ENCODE results near the gene UBTD2. TPM values are rescaled to one million over a fixed set of nuclear protein-coding genes. Genes with fewer than 3 reads are reported as not detected.

Gene UBTD2
- total RNA-seq, 2 donors from 2014 or later, result 13.5 to 20.8 TPM

DNA sequence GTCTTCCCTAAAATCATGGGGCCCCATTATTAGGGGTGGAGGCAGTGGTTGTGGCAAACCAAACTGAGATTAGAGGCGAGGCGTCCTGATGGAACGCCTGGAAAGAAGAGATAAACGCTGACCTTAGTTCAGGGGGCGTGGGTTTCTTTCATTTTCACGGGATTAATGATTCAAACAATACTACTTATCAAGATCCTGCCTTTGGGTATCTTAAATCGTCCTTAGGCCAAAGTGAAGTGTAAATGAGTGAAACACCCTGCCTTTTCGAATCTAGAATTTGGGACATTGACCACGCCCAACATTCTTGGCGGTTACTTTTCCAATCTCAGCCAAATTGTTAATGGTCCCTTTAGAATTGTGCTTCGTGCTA lies 1.0 kb upstream of the UBTD2 start:
- no peak for TF ChIP-seq POLR2A (IDR thresholded peaks at IDR 0.05)
- TF ChIP-seq, protein P1, sequence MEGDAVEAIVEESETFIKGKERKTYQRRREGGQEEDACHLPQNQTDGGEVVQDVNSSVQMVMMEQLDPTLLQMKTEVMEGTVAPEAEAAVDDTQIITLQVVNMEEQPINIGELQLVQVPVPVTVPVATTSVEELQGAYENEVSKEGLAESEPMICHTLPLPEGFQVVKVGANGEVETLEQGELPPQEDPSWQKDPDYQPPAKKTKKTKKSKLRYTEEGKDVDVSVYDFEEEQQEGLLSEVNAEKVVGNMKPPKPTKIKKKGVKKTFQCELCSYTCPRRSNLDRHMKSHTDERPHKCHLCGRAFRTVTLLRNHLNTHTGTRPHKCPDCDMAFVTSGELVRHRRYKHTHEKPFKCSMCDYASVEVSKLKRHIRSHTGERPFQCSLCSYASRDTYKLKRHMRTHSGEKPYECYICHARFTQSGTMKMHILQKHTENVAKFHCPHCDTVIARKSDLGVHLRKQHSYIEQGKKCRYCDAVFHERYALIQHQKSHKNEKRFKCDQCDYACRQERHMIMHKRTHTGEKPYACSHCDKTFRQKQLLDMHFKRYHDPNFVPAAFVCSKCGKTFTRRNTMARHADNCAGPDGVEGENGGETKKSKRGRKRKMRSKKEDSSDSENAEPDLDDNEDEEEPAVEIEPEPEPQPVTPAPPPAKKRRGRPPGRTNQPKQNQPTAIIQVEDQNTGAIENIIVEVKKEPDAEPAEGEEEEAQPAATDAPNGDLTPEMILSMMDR (IDR thresholded peaks at IDR 0.05), result no peak
- Histone ChIP-seq H3K36me3 (replicated peaks in 1 of 2; ENCODE audit: insufficient read depth in 1 of 2, low read depth in 2 of 2) (no peaks in the 10 kb centered on the region), H3K9me3 (no peaks in the 10 kb centered on the region), H3K27me3 (no peaks in the 10 kb centered on the region), H3K27ac (peak overlapping the region; percentile 91 to 97 (median 94)), H3K4me3 (peak overlapping the region; percentile 27 to 60), H3K4me1 (peaks cover 21% of the 10 kb centered on the region)
- intact Hi-C loops (cut with DNase I), result no loop called here
- no peak for ATAC-seq
- DNase-seq, result no peak
- WGBS, 2 donors, result 4 to 5% methylated on average over 11 of the region's 11 CpGs

DNA sequence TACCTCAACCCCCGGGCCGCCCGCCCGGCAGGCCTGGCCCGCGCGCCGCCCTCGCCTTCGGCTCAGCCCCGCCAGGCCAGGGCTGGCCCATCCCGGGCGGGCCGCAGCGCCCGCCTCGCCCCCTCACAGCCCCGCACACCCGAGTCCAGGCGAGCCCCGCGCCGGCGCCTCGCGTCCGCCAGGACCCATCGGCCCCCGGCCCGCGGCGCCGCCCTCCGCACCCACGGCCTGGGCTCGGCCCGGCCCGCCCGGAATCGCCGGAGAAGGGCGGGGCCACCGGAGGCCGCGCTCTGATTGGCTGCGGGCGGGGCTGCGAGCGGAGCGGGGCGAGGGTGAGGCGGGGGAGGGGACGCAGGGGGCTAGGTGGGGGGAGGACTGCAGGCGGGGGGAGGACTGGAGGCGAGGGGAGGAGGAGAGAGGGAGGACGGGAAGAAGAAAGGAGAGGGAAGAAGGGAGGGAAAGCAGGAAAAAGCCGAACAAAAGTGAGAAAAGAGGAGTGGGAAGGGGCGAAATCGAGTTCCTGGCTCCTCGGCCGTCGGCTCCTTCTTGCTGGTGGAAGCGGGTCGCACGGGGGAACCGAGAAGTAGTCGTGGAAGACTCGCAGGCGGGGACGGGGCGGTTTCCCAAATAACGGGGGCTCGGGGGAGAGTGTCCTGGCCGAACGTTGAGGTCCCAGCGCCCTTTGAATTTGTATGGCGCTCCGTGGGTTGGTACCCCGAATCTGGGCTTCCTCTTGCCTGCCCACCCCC lies 472 bp upstream of the UBTD2 start:
- Histone ChIP-seq H3K36me3 (replicated peaks in 1 of 2; ENCODE audit: insufficient read depth in 1 of 2, low read depth in 2 of 2) (no peaks in the 10 kb centered on the region), H3K27me3 (no peaks in the 10 kb centered on the region), H3K4me1 (peaks cover 21% of the 10 kb centered on the region), H3K4me3 (peak overlapping the region; percentile 27 to 60), H3K9me3 (no peaks in the 10 kb centered on the region), H3K27ac (peak overlapping the region; percentile 91 to 97 (median 94))
- intact Hi-C loops (cut with DNase I), result no loop called here
- ATAC-seq (peak; percentile 90), DNase-seq (peak; percentile 78 to 86 (median 81))
- TF ChIP-seq, protein P1 (IDR thresholded peaks at IDR 0.05), result no peak
- peak in 2 of 3 donors; percentile 37 to 41 for TF ChIP-seq POLR2A (IDR thresholded peaks at IDR 0.05)
- 0 to 3% methylated on average over 25 to 45 of the region's 79 CpGs for WGBS, 2 donors

DNA sequence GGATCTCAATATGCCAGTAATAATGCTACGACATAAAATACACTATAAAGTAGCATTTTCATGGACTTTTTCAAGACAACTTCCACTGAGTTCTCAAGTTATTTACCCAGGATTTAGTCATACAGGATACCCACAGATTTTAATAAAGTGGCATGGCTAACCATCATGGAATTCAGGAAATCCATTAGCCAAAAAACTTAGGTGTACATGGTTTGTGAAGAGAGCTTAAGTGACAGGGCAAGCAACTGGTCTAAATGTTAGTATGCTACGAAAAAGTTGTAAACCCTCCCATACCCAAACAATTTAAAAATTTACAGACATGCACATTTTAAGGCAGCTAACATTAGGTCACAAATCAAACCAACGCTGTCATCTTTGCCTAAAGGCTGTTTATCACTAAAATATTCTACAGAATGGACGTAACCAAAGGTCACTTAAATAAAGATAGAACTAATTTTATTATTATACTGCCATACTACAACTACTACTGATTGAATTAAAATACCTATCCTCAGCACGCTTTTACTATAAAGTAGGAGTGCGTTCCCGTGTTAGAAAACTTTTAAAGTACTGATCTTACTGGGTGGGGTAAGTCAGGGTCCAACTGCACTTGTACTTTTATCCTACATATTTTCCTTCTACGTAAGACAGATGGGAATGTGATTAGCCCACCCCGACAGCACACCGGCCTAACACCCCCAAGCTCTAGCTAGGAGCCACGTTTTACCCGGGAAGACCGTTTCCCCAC lies 1.1 kb downstream of the UBTD2 start:
- ATAC-seq, result no peak
- DNase-seq, result no peak
- H3K4me1 ChIP-seq, result peaks cover 21% of the 10 kb centered on the region
- H3K27me3 ChIP-seq, result no peaks in the 10 kb centered on the region
- no peaks in the 10 kb centered on the region for H3K9me3 ChIP-seq
- H3K4me3 ChIP-seq, result peak overlapping the region; percentile 71 to 87
- WGBS, 2 donors, result 6 to 9% methylated on average over 13 of the region's 13 CpGs
- H3K27ac ChIP-seq, result peak overlapping the region; percentile 91 to 97 (median 94)
- H3K36me3 ChIP-seq (replicated peaks in 1 of 2; ENCODE audit: insufficient read depth in 1 of 2, low read depth in 2 of 2), result no peaks in the 10 kb centered on the region
- intact Hi-C loops (cut with DNase I), result no loop called here
- TF ChIP-seq, protein P1 (IDR thresholded peaks at IDR 0.05), result no peak
- TF ChIP-seq POLR2A (IDR thresholded peaks at IDR 0.05), result no peak

GRCh38 chr5:172281346-172281745 lies 2.2 kb downstream of the UBTD2 start:
- Histone ChIP-seq H3K27me3 (no peaks in the 10 kb centered on the region), H3K27ac (no peak overlapping the region), H3K4me3 (no peak overlapping the region), H3K4me1 (peaks cover 21% of the 10 kb centered on the region), H3K36me3 (replicated peaks in 1 of 2; ENCODE audit: insufficient read depth in 1 of 2, low read depth in 2 of 2) (no peaks in the 10 kb centered on the region), H3K9me3 (no peaks in the 10 kb centered on the region)
- 56 to 70% methylated on average over 6 of the region's 6 CpGs for WGBS, 2 donors
- no peak for TF ChIP-seq POLR2A (IDR thresholded peaks at IDR 0.05)
- TF ChIP-seq, protein P1 (IDR thresholded peaks at IDR 0.05), result no peak
- no peak for DNase-seq
- ATAC-seq, result no peak
- intact Hi-C loops (cut with DNase I), result no loop called here
